HG02759 (cell line): ENCODE results near the gene NUDT22.

ENCODE experiments used
- ATAC-seq: cut with Tn5 transposase; IDR thresholded peaks from one replicate; pipeline ENCODE4 v1.9.1; 2021; ENCODE audit warnings: mild to moderate bottlenecking, moderate library complexity; ENCODE audit not compliant: unreplicated experiment

The NUDT22 gene

GRCh38 chr11:64241241-64241490, 15.1 kb downstream of the NUDT22 start:
- peak; percentile 71 for ATAC-seq

- peak; percentile 4 for ATAC-seq
Measured at GRCh38 chr11:64241491-64242374, 15.7 kb downstream of the NUDT22 start.

GRCh38 chr11:64243236-64243854, 17.3 kb downstream of the NUDT22 start:
- no peak for ATAC-seq

GRCh38 chr11:64244107-64244506, 18.0 kb downstream of the NUDT22 start:
- ATAC-seq, result no peak

GRCh38 chr11:64244966-64245365, 18.9 kb downstream of the NUDT22 start:
- no peak for ATAC-seq

- no peak for ATAC-seq
Measured at GRCh38 chr11:64245401-64245796, 19.3 kb downstream of the NUDT22 start.

GRCh38 chr11:64245797-64246620, 19.9 kb downstream of the NUDT22 start:
- ATAC-seq, result no peak

- ATAC-seq, result peak; percentile 22
Measured at GRCh38 chr11:64246621-64246870, 20.5 kb downstream of the NUDT22 start.

GRCh38 chr11:64246871-64247728, 21.0 kb downstream of the NUDT22 start, which contains the start of gene PPP1R14B:
PPP1R14B (minus strand) TSS chr11:64246943; CDS start chr11:64246673, 270 bp downstream.
- ATAC-seq, result peak; percentile 40

GRCh38 chr11:64247729-64248531, 21.9 kb downstream of the NUDT22 start:
- no peak for ATAC-seq

GRCh38 chr11:64248578-64248977, 22.5 kb downstream of the NUDT22 start:
- no peak for ATAC-seq

- no peak for ATAC-seq
Measured at GRCh38 chr11:64249038-64249437, 23.0 kb downstream of the NUDT22 start.

GRCh38 chr11:64249563-64250414, 23.7 kb downstream of the NUDT22 start:
- ATAC-seq, result no peak

- no peak for ATAC-seq
Measured at GRCh38 chr11:64250415-64251015, 24.4 kb downstream of the NUDT22 start.

GRCh38 chr11:64251016-64251752, 25.1 kb downstream of the NUDT22 start, which contains the start of gene PLCB3:
PLCB3 (plus strand) TSS chr11:64251530; CDS start chr11:64251650, 120 bp downstream.
- peak; percentile 44 for ATAC-seq

- ATAC-seq, result no peak
Measured at GRCh38 chr11:64251753-64252002, 25.6 kb downstream of the NUDT22 start.

GRCh38 chr11:64252003-64252872, 26.2 kb downstream of the NUDT22 start:
- ATAC-seq, result no peak
